BE2C (cell line): ENCODE measurements around the gene HCAR3.
"Not testable (repeated sequence)": the region's sequence is repeated elsewhere in the genome, so short reads cannot be mapped to it uniquely, and the experiment has no call there.

ENCODE experiments used
- DNase-seq: peaks from one replicate; pipeline ENCODE4 v3.0.0-alpha.2; 2020
- H3K27me3 ChIP-seq: fragments of 250-450 bp; sonication (Bioruptor Pico); 2 replicates; pipeline ENCODE4 v1.5.1; 2020; ENCODE audit warnings: mild to moderate bottlenecking
- H3K36me3 ChIP-seq: fragments of 250-450 bp; sonication (Bioruptor Pico); 2 replicates; pipeline ENCODE4 v1.5.1; 2020; ENCODE audit warnings: mild to moderate bottlenecking
- H3K4me1 ChIP-seq: fragments of 250-450 bp; sonication (Bioruptor Pico); 2 replicates; pipeline ENCODE4 v1.5.1; 2020
- H3K4me3 ChIP-seq: 2 replicates; pipeline ENCODE4 v1.5.1; 2011; ENCODE audit warnings: low read depth, low read length
- H3K9me3 ChIP-seq: fragments of 250-450 bp; sonication (Bioruptor Pico); 2 replicates; pipeline ENCODE4 v1.5.1; 2020
- CTCF ChIP-seq: IDR thresholded peaks from 2 replicates; pipeline ENCODE4 v1.5.1; 2012; ENCODE audit warnings: mild to moderate bottlenecking, low read depth, low read length

The HCAR3 gene

GRCh38 chr12:122725452-122726079, 9.0 kb upstream of the HCAR3 start:
- no peak for TF ChIP-seq CTCF
- H3K4me1 ChIP-seq, result peaks cover 2% of the 10 kb centered on the region; the same call in 1 of the 2 replicates
- H3K27me3 ChIP-seq, result no peaks in the 10 kb centered on the region
- H3K36me3 ChIP-seq, result no peaks in the 10 kb centered on the region
- no peak overlapping the region for H3K4me3 ChIP-seq
- H3K9me3 ChIP-seq, result no peaks in the 10 kb centered on the region
- DNase-seq, result no peak

GRCh38 chr12:122724641-122725243, 8.1 kb upstream of the HCAR3 start:
- no peaks in the 10 kb centered on the region for H3K36me3 ChIP-seq
- TF ChIP-seq CTCF, result no peak
- no peaks in the 10 kb centered on the region for H3K27me3 ChIP-seq
- peaks cover 2% of the 10 kb centered on the region; the same call in 1 of the 2 replicates for H3K4me1 ChIP-seq
- no peak for DNase-seq
- H3K4me3 ChIP-seq, result no peak overlapping the region
- no peaks in the 10 kb centered on the region for H3K9me3 ChIP-seq

GRCh38 chr12:122722387-122722786, 5.8 kb upstream of the HCAR3 start:
- no peak for DNase-seq
- no peaks in the 10 kb centered on the region for H3K9me3 ChIP-seq
- no peak for TF ChIP-seq CTCF
- no peak overlapping the region for H3K4me3 ChIP-seq
- H3K27me3 ChIP-seq, result no peaks in the 10 kb centered on the region
- no peaks in the 10 kb centered on the region for H3K4me1 ChIP-seq
- H3K36me3 ChIP-seq, result no peaks in the 10 kb centered on the region

DNA sequence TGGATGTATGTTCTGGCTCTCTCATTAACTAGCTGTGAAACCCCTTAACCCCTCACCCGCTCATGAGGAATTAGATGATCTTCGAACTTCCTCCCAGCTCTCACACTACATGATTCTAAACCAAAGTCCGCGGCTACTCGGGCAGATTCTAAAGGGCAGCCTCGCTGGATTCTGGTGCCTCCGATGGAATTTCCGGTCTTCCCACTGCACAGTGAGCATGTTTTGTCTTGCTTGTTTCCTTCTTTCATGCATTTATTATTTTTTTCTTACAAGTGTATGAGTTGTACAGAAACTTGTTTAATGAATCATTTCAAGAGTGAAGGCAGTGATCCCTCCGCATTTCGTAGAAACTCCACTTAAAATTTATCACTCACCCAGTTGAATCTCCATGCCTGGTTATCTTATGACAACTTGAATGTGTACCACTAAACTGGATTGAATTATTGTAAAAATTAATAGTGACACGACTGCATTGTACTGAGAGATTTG, 4.5 kb upstream of the HCAR3 start:
- Histone ChIP-seq H3K9me3 (no peaks in the 10 kb centered on the region), H3K27me3 (no peaks in the 10 kb centered on the region), H3K36me3 (no peaks in the 10 kb centered on the region), H3K4me1 (no peaks in the 10 kb centered on the region), H3K4me3 (no peak overlapping the region)
- DNase-seq, result no peak
- TF ChIP-seq CTCF, result no peak

GRCh38 chr12:122715211-122715610, 1.4 kb downstream of the HCAR3 start:
- H3K4me3 ChIP-seq, H3K27me3 ChIP-seq, DNase-seq, H3K9me3 ChIP-seq, H3K4me1 ChIP-seq, H3K36me3 ChIP-seq: not testable (repeated sequence)

- not testable (repeated sequence) for H3K27me3 ChIP-seq, H3K9me3 ChIP-seq, H3K4me1 ChIP-seq, H3K36me3 ChIP-seq, H3K4me3 ChIP-seq, DNase-seq
These were observed 3.0 kb downstream of the HCAR3 start for GRCh38 chr12:122713491-122714188.

GRCh38 chr12:122711266-122711665, 5.3 kb downstream of the HCAR3 start:
- not testable (repeated sequence) for H3K27me3 ChIP-seq, H3K4me1 ChIP-seq, H3K36me3 ChIP-seq, DNase-seq, H3K4me3 ChIP-seq, H3K9me3 ChIP-seq

DNA sequence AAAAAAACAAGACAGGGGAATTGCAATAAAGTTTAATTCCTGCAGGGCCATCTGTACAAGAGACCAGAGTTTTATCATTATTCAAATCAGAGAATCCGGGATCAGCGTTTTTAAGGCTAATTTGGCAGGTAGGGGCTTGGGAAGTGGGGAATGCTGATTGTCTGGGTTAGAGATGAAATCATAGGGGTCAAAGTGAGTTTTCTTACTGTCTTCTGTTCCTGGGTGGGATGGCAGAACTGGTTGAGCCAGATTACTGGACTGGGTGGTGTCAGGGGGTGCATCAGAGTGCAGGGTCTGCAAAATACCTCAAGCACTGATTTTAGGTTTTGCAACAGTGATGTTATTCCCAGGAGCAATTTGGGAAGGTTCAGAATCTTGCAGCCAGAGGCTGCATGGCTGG, 6.3 kb downstream of the HCAR3 start:
- not testable (repeated sequence) for H3K4me1 ChIP-seq, H3K36me3 ChIP-seq, H3K27me3 ChIP-seq, DNase-seq, H3K4me3 ChIP-seq, H3K9me3 ChIP-seq

GRCh38 chr12:122709287-122709686, 7.3 kb downstream of the HCAR3 start:
- DNase-seq, H3K9me3 ChIP-seq, H3K36me3 ChIP-seq, H3K27me3 ChIP-seq, H3K4me1 ChIP-seq, H3K4me3 ChIP-seq: not testable (repeated sequence)

GRCh38 chr12:122703841-122704240, 12.8 kb downstream of the HCAR3 start:
- not testable (repeated sequence) for H3K4me3 ChIP-seq, H3K36me3 ChIP-seq, DNase-seq, H3K9me3 ChIP-seq, H3K27me3 ChIP-seq, H3K4me1 ChIP-seq

DNA sequence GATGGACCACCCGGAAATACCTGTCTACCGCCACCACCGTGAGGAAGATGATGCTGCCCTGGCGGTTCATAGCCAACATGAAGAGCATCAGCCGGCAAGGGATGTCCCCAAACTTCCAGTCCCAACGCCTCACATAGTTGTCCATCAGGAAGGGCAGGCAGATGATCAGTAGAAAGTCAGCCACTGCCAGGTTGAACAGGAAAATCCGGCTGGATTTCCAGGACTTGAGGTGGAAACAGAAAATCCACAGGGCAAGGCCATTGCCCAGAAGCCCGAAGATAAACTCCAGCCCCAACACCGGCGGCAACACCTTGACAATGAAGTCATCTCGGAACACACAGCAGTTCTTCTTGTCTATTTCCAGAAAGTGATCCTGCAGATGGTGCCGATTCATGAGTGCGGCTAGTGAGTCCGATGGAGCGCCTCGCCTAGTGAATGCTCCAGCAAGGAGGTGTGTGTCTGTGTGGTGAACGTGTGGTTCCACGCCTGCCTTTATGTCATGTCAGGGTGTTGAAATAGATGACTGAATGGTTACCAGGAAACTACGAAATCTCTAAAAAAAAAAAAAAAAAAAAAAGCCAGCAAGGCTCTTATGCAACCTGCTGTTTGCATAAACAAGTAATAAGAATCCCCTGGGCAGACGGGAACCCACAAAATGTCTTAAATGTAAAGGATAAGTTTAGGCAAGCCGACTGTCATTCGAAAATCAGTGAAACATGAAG, 13.6 kb downstream of the HCAR3 start, which contains the start of gene HCAR2:
TSS of gene HCAR2 (minus strand) at position 468 of the 722 bp plus-strand sequence. CDS start at position 394, 74 bp downstream.
- H3K9me3 ChIP-seq, H3K27me3 ChIP-seq, H3K4me3 ChIP-seq, H3K4me1 ChIP-seq, DNase-seq, H3K36me3 ChIP-seq: not testable (repeated sequence)
